ENCODE results near the gene HOXB5. TPM values are rescaled to one million over a fixed set of nuclear protein-coding genes. Genes with fewer than 3 reads are reported as not detected.

The HOXB5 gene
- polyA plus RNA-seq, 4 donors = 28.8 to 38.4 (median 33.5) TPM

- no peak for DNase-seq (ENCODE audit: low read depth in 4 of 4, low spot score in 3 of 4)
These were observed 12.7 kb upstream of the HOXB5 start for GRCh38 chr17:48605991-48606891.

- DNase-seq (ENCODE audit: low read depth in 4 of 4, low spot score in 3 of 4) = no peak
These were observed 11.9 kb upstream of the HOXB5 start for GRCh38 chr17:48605409-48605919.

GRCh38 chr17:48604770-48605329 is 11.3 kb upstream of the HOXB5 start, which contains the start of gene HOXB6:
TSS of gene HOXB6 (minus strand) at chr17:48604986. CDS start at chr17:48598150, 6,836 bp downstream.
- no peak for DNase-seq (ENCODE audit: low read depth in 4 of 4, low spot score in 3 of 4)

GRCh38 chr17:48603959-48604769 is 10.6 kb upstream of the HOXB5 start:
- DNase-seq (ENCODE audit: low read depth in 4 of 4, low spot score in 3 of 4) = no peak

GRCh38 chr17:48601539-48602425 is 8.2 kb upstream of the HOXB5 start:
- DNase-seq (ENCODE audit: low read depth in 4 of 4, low spot score in 3 of 4) = no peak

- DNase-seq (ENCODE audit: low read depth in 4 of 4, low spot score in 3 of 4) = no peak
These were observed 7.6 kb upstream of the HOXB5 start for GRCh38 chr17:48601207-48601538.

- no peak for DNase-seq (ENCODE audit: low read depth in 4 of 4, low spot score in 3 of 4)
These were observed 6.9 kb upstream of the HOXB5 start for GRCh38 chr17:48600244-48601098.

- DNase-seq (ENCODE audit: low read depth in 4 of 4, low spot score in 3 of 4) = no peak
These were observed 5.8 kb upstream of the HOXB5 start for GRCh38 chr17:48599354-48599753.

- no peak for DNase-seq (ENCODE audit: low read depth in 4 of 4, low spot score in 3 of 4)
These were observed 5.2 kb upstream of the HOXB5 start for GRCh38 chr17:48598736-48599135.

GRCh38 chr17:48597778-48598631 is 4.4 kb upstream of the HOXB5 start:
- no peak for DNase-seq (ENCODE audit: low read depth in 4 of 4, low spot score in 3 of 4)

GRCh38 chr17:48597528-48597777 is 3.9 kb upstream of the HOXB5 start:
- no peak for DNase-seq (ENCODE audit: low read depth in 4 of 4, low spot score in 3 of 4)

- no peak for DNase-seq (ENCODE audit: low read depth in 4 of 4, low spot score in 3 of 4)
These were observed 3.4 kb upstream of the HOXB5 start for GRCh38 chr17:48596735-48597527.

- DNase-seq (ENCODE audit: low read depth in 4 of 4, low spot score in 3 of 4) = no peak
These were observed 2.6 kb upstream of the HOXB5 start for GRCh38 chr17:48596000-48596734.

- DNase-seq (ENCODE audit: low read depth in 4 of 4, low spot score in 3 of 4) = no peak
These were observed 1.9 kb upstream of the HOXB5 start for GRCh38 chr17:48595278-48595999.

GRCh38 chr17:48594538-48595277 is 1.1 kb upstream of the HOXB5 start:
- DNase-seq (ENCODE audit: low read depth in 4 of 4, low spot score in 3 of 4) = no peak
